Retinal pigment epithelial cell (primary cell): ENCODE data around the gene MIA3.

ENCODE experiments used
- DNase-seq: peaks from one replicate; pipeline ENCODE4 v3.0.0-alpha.2; 2010; ENCODE audit warnings: low read depth
- H3K4me3 ChIP-seq: 2 replicates; pipeline ENCODE4 v1.5.1; 2011; ENCODE audit warnings: mild to moderate bottlenecking, low read length, control low read depth, moderate library complexity
- CTCF ChIP-seq: conservative IDR thresholded peaks from 2 replicates; pipeline ENCODE4 v1.5.1; 2011; ENCODE audit warnings: low read depth, low read length, control low read depth, inconsistent platforms

MIA3 gene

DNA sequence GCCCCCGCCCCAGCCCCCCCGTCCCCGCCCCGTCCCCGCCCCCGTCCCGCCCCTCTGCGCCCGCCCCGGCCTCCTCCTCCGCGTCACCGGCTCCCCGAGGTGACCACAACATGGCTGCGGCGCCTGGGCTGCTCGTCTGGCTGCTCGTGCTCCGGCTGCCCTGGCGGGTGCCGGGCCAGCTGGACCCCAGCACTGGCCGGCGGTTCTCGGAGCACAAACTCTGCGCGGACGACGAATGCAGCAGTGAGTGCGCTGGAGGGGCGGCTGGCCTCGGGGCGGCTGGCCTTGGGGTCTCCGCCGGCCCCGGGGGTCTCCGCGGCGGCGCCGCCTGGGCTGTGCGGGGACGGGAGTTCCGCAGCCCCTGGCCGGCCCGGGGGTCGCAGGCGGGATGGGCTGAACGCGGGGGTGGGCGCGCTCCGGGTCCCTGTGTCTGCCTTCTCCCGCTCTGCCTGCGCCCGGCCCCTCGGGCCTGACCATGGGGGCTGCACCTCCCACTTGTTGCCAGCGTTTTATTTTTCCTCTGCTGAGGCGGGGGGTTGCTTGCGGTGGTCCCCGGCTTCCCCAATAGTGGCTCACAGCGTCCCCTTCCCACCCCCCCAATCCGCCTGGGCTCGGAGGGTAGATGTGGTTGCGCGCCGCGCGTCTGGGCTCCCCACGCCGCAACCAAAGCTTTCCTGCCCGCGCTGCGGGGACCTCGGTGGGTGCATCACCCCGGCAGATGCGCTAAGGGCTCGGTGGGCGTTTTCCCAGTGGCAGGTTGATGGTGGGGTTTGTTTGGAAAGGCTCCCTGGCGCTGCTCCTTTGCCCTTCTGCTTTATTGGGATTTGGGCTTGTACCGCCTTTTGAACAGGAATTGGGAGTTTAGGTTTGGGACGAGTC is at the start of gene MIA3:
Gene MIA3, plus strand, starts transcription at position 97 of the 879 bp plus-strand sequence. Its CDS starts 14 bp downstream, at position 111.
- TF ChIP-seq CTCF, result no peak
- DNase-seq, result no peak
- peak within 1 kb of the TSS; percentile 86 for H3K4me3 ChIP-seq

DNA sequence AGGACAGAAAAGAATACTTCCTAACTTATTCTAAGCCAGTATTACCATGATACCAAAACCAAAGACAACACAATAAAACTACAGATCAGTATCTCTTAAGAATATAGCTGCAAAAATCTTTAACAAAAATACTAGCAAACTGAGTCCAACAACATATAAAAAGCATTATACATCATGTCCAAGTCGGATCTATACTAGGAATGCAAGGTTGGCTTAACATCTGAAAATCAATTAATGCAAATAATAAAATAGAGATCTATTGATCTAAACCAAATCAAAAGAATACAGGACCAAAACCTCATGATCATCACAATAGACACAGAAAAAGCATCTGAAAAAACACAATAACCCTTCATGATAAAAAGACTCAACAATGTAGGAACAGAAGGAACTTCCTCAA is 47.1 kb upstream of the MIA3 start:
- no peak for TF ChIP-seq CTCF
- no peak overlapping the region for H3K4me3 ChIP-seq
- DNase-seq, result no peak

GRCh38 chr1:222579316-222579715 is 38.6 kb upstream of the MIA3 start:
- TF ChIP-seq CTCF, result no peak
- H3K4me3 ChIP-seq, result no peak overlapping the region
- DNase-seq, result no peak

- no peak for DNase-seq
- TF ChIP-seq CTCF, result no peak
- no peak overlapping the region for H3K4me3 ChIP-seq
Observed at GRCh38 chr1:222582099-222582774, 35.7 kb upstream of the MIA3 start.

- DNase-seq, result no peak
- H3K4me3 ChIP-seq, result no peak overlapping the region
- no peak for TF ChIP-seq CTCF
Observed at GRCh38 chr1:222583079-222583478, 34.8 kb upstream of the MIA3 start.

- no peak for DNase-seq
- TF ChIP-seq CTCF, result no peak
- no peak overlapping the region for H3K4me3 ChIP-seq
Observed at GRCh38 chr1:222586842-222587241, 31.1 kb upstream of the MIA3 start.

- no peak for DNase-seq
- TF ChIP-seq CTCF, result no peak
- no peak overlapping the region for H3K4me3 ChIP-seq
Observed at GRCh38 chr1:222588135-222588534, 29.8 kb upstream of the MIA3 start.
